Natural killer cell (primary cell): ENCODE data around the gene BICD2. TPM values are rescaled to one million over a fixed set of nuclear protein-coding genes. Genes with fewer than 3 reads are reported as not detected.

Source experiments
- ATAC-seq, 3 donors: fragments of 150-1000 bp in 2 of 3; fragments of 200-7000 bp in 1 of 3; cut with Tn5 transposase; 1 replicate in 1 of 3; 2 replicates in 2 of 3; pipeline ENCODE4 v1.10.0; 2021; ENCODE audit warnings: mild to moderate bottlenecking in 2 of 3, moderate library complexity in 2 of 3
- DNase-seq, 2 donors: peaks; one replicate each; pipeline versions ENCODE4 v3.0.0 to v3.0.0-alpha.2; 2013 to 2021; ENCODE audit warnings: mixed read lengths in 1 of 2
- H3K27ac ChIP-seq: one replicate; pipeline ENCODE4 v1.5.1; 2013; ENCODE audit warnings: mild to moderate bottlenecking, low read length
- H3K27me3 ChIP-seq: one replicate; pipeline ENCODE4 v1.6.1; 2013; ENCODE audit warnings: low read length; ENCODE audit not compliant: control insufficient read depth, insufficient read depth
- H3K36me3 ChIP-seq: one replicate; pipeline ENCODE4 v1.6.1; 2013; ENCODE audit warnings: low read length; ENCODE audit not compliant: control insufficient read depth, insufficient read depth
- H3K4me1 ChIP-seq: one replicate; pipeline ENCODE4 v1.6.1; 2013; ENCODE audit warnings: low read length; ENCODE audit not compliant: control insufficient read depth, insufficient read depth
- H3K4me3 ChIP-seq: one replicate; pipeline ENCODE4 v1.5.1; 2013; ENCODE audit warnings: low read length
- H3K9me3 ChIP-seq: one replicate; pipeline ENCODE4 v1.6.1; 2013; ENCODE audit warnings: low read length; ENCODE audit not compliant: control insufficient read depth, insufficient read depth
- H3K27ac Mint-ChIP-seq, 2 donors: one replicate each; pipeline ENCODE4 v1.8.0; 2022; ENCODE audit warnings: mild to moderate bottlenecking in 2 of 2, mixed read lengths in 2 of 2, moderate library complexity in 1 of 2
- H3K27me3 Mint-ChIP-seq, 2 donors: one replicate each; pipeline ENCODE4 v1.8.0; 2022; ENCODE audit warnings: low read depth in 2 of 2, mixed read lengths in 2 of 2
- H3K36me3 Mint-ChIP-seq: one replicate; pipeline ENCODE4 v1.8.0; 2022; ENCODE audit warnings: mixed read lengths
- H3K4me1 Mint-ChIP-seq, 2 donors: one replicate each; pipeline ENCODE4 v1.8.0; 2022; ENCODE audit warnings: mixed read lengths in 2 of 2
- H3K4me3 Mint-ChIP-seq: one replicate; pipeline ENCODE4 v1.8.0; 2022; ENCODE audit warnings: mild to moderate bottlenecking, moderate library complexity, mixed read lengths
- H3K9me3 Mint-ChIP-seq, 2 donors: one replicate each; pipeline ENCODE4 v1.8.0; 2022; ENCODE audit warnings: mixed read lengths in 2 of 2
- WGBS: methylation state at CpG from one replicate; pipeline ENCODE4 v1.1.7; 2013; ENCODE audit warnings: missing lambda C conversion rate; ENCODE audit not compliant: insufficient coverage; 5-methylcytosine and 5-hydroxymethylcytosine counted together
- intact Hi-C: fragments of 100-400 bp; cut with micrococcal nuclease; formaldehyde crosslinking; loops from one replicate; pipeline ENCODE4 v1.14.2; 2022
- total RNA-seq, 4 donors: library from RNA; stranded (reverse); fragments of 120-200 nt in 1 of 4; gene quantifications; one replicate each; pipeline versions ENCODE4 v1.2.3 to v1.2.4, GENCODE V29; 2013 to 2022
- TF ChIP-seq, protein P1 (sequence below): fragments of 200-600 bp; IDR thresholded peaks from one replicate; pipeline ENCODE4 v1.8.0; 2022; ENCODE audit warnings: antibody characterized with exemption

BICD2 gene
- total RNA-seq, 3 donors from 2014 or later (not counting 1 experiment from before 2014, with no cell fraction given), result 27.0 to 39.7 (median 39.7) TPM

DNA sequence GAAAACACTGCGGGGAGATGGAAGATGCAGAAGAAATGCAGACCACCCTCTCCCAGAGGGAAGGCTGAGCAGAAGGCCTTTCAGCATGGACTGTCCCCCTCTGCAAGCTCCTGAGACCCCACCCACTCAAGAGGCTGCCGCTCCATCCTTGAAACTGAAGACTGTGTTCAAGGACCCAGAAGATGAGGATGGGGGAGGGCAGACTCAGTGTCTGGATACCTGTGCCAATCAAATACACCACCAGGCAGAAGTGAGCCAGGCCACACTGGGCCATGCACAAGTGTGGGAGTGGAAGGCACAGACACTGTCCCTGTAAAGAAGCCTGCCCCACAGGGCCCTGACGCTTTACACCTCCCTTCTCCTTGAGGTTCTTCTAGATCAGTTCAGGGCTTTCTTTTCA, 54.7 kb downstream of the BICD2 start:
- H3K4me3 Mint-ChIP-seq, result no peak overlapping the region
- H3K27me3 Mint-ChIP-seq, result no peaks in the 10 kb centered on the region
- no peak for ATAC-seq
- H3K27ac ChIP-seq, result no peak overlapping the region
- no peaks in the 10 kb centered on the region for H3K9me3 Mint-ChIP-seq
- intact Hi-C loops, result no loop called here
- no peak for DNase-seq
- peaks cover 9% of the 10 kb centered on the region for H3K4me1 ChIP-seq
- H3K4me1 Mint-ChIP-seq, result peaks cover 20 to 38% of the 10 kb centered on the region in 2 donors
- TF ChIP-seq, protein P1, sequence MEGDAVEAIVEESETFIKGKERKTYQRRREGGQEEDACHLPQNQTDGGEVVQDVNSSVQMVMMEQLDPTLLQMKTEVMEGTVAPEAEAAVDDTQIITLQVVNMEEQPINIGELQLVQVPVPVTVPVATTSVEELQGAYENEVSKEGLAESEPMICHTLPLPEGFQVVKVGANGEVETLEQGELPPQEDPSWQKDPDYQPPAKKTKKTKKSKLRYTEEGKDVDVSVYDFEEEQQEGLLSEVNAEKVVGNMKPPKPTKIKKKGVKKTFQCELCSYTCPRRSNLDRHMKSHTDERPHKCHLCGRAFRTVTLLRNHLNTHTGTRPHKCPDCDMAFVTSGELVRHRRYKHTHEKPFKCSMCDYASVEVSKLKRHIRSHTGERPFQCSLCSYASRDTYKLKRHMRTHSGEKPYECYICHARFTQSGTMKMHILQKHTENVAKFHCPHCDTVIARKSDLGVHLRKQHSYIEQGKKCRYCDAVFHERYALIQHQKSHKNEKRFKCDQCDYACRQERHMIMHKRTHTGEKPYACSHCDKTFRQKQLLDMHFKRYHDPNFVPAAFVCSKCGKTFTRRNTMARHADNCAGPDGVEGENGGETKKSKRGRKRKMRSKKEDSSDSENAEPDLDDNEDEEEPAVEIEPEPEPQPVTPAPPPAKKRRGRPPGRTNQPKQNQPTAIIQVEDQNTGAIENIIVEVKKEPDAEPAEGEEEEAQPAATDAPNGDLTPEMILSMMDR, result no peak
- H3K4me3 ChIP-seq, result no peak overlapping the region
- H3K9me3 ChIP-seq, result no peaks in the 10 kb centered on the region
- H3K27ac Mint-ChIP-seq, result no peak overlapping the region
- WGBS, result 94% methylated on average over 3 of the region's 3 CpGs
- H3K27me3 ChIP-seq, result no peaks in the 10 kb centered on the region
- peaks cover 6% of the 10 kb centered on the region for H3K36me3 Mint-ChIP-seq
- H3K36me3 ChIP-seq, result peaks cover 44% of the 10 kb centered on the region

DNA sequence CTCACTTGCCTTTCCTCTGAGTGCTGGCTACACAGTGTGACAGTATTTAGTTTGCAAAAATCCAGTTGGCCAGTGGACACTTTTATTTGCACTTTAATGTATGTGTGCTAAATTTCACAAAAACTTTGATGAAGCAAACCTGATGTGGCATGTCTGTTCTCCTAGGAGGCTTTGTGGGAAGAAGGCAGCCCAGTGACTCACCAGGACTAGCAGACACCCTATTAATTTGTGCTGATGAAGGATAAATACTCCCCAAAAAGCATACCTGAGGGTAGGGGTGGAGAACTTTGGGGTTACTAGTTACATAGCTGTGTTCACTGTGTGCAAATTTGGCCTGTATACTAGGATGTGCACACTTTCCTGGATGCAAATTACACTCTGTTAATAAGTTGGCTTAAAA, 55.4 kb downstream of the BICD2 start:
- H3K27ac Mint-ChIP-seq, result no peak overlapping the region
- DNase-seq (no peak), ATAC-seq (no peak)
- H3K4me1 Mint-ChIP-seq, result peaks cover 20 to 38% of the 10 kb centered on the region in 2 donors
- H3K27ac ChIP-seq, result no peak overlapping the region
- TF ChIP-seq, protein P1, result no peak
- no peaks in the 10 kb centered on the region for H3K9me3 ChIP-seq
- H3K4me3 ChIP-seq, result no peak overlapping the region
- H3K4me3 Mint-ChIP-seq, result no peak overlapping the region
- H3K4me1 ChIP-seq, result peaks cover 9% of the 10 kb centered on the region
- intact Hi-C loops, result no loop called here
- H3K27me3 Mint-ChIP-seq, result no peaks in the 10 kb centered on the region
- H3K36me3 ChIP-seq, result peaks cover 37% of the 10 kb centered on the region
- H3K9me3 Mint-ChIP-seq, result no peaks in the 10 kb centered on the region
- no peaks in the 10 kb centered on the region for H3K27me3 ChIP-seq
- H3K36me3 Mint-ChIP-seq, result peaks cover 6% of the 10 kb centered on the region

GRCh38 chr9:92707530-92707929, 57.1 kb downstream of the BICD2 start:
- Histone ChIP-seq H3K27me3 (no peaks in the 10 kb centered on the region), H3K36me3 (peaks cover 21% of the 10 kb centered on the region), H3K4me1 (peaks cover 6% of the 10 kb centered on the region), H3K4me3 (no peak overlapping the region), H3K27ac (no peak overlapping the region), H3K9me3 (no peaks in the 10 kb centered on the region)
- intact Hi-C loops, result no loop called here
- ATAC-seq, result no peak
- TF ChIP-seq, protein P1, result no peak
- Mint-ChIP-seq H3K9me3 (no peaks in the 10 kb centered on the region), H3K27me3 (no peaks in the 10 kb centered on the region), H3K4me3 (no peak overlapping the region), H3K36me3 (peaks cover 6% of the 10 kb centered on the region), H3K4me1 (peaks cover 16 to 28% of the 10 kb centered on the region in 2 donors), H3K27ac (peak overlapping the region in 1 of 2 donors; percentile 34)
- DNase-seq, result no peak

DNA sequence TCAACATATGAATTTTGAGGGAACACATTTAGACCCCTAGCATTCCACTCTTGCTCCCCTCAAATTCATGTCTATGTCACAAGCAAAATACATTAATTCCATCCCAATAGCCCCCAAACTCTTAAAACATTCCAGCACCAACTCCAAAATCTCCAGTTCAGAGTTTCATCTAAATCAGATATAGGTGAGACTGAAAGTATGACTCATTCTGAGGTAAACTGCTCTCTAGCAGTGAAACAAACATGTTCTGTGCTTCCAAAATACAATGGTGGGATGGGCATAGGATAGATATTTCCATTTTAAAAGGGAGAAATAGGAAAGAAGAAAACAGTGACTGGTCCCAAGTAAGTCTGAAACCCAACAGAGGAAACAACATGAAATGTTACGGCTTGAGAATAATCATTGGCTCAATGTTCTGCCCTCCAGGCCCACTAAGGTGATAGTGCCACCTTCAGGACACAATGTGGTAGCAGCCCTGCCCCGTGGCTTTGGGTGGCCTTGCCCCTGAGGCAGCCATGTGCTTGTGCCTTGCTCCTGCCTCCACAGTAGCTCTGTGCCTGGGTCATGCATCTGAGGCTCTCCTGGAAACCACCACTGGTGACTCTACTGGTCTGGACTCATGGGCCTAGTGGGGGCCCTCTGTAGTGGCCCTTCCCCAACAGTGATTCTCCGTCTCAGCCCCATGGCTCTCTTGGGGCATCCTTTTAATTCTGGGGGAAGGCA, 58.3 kb downstream of the BICD2 start:
- TF ChIP-seq, protein P1, result peak; percentile 29
- Histone ChIP-seq H3K9me3 (no peaks in the 10 kb centered on the region), H3K36me3 (peaks cover 21% of the 10 kb centered on the region), H3K4me1 (no peaks in the 10 kb centered on the region), H3K4me3 (no peak overlapping the region), H3K27me3 (no peaks in the 10 kb centered on the region), H3K27ac (no peak overlapping the region)
- peak; percentile 53 to 70 (median 63) for ATAC-seq
- H3K36me3 Mint-ChIP-seq, result peaks cover 4% of the 10 kb centered on the region
- intact Hi-C loops, result no loop called here
- WGBS, result 62% methylated on average over 3 of the region's 3 CpGs
- H3K4me1 Mint-ChIP-seq, result peaks cover 4 to 17% of the 10 kb centered on the region in 2 donors
- H3K9me3 Mint-ChIP-seq, result no peaks in the 10 kb centered on the region
- no peaks in the 10 kb centered on the region for H3K27me3 Mint-ChIP-seq
- peak in 1 of 2 donors; percentile 67 for DNase-seq
- H3K4me3 Mint-ChIP-seq, result no peak overlapping the region
- peak overlapping the region; percentile 4 to 43 for H3K27ac Mint-ChIP-seq
